DOHH2 (cell line): ENCODE data around the gene ATMIN.

Experiments
- CTCF ChIP-seq: fragments of 200-600 bp; sonication (generic); IDR thresholded peaks from one replicate; pipeline ENCODE4 v1.5.1; 2014; ENCODE audit warnings: antibody characterized with exemption, mild to moderate bottlenecking, low read depth, low read length; ENCODE audit not compliant: poor library complexity, severe bottlenecking
- EZH2phosphoT487 ChIP-seq: fragments of 200-600 bp; sonication (generic); IDR thresholded peaks from 2 replicates; pipeline ENCODE4 v1.6.1; 2017; ENCODE audit warnings: borderline replicate concordance, mild to moderate bottlenecking, antibody characterized with exemption, low read length, moderate library complexity, mixed read lengths

- TF ChIP-seq EZH2phosphoT487 (no peak), CTCF (no peak)
Measured at GRCh38 chr16:80997139-80997798, 38.4 kb upstream of the ATMIN start.
